NT2/D1 (cell line): ENCODE data around the gene FGF9.
A peak's percentile ranks its signal among the peaks of the same experiment; 100 is the strongest.

Experiments used
- DNase-seq: peaks from one replicate; pipeline ENCODE4 v3.0.0-alpha.2; 2011; ENCODE audit warnings: low read depth, low spot score
- H3K27me3 ChIP-seq: 2 replicates; pipeline ENCODE4 v1.6.0; 2011; ENCODE audit warnings: mild to moderate bottlenecking; ENCODE audit not compliant: insufficient read length, insufficient read depth
- H3K36me3 ChIP-seq: 2 replicates; pipeline ENCODE4 v1.6.1; 2011; ENCODE audit warnings: mild to moderate bottlenecking, low read length, mixed read lengths; ENCODE audit not compliant: insufficient read depth, insufficient read length
- H3K4me1 ChIP-seq: 2 replicates; pipeline ENCODE4 v1.5.1; 2011; ENCODE audit not compliant: insufficient read depth, insufficient read length
- H3K4me3 ChIP-seq: 2 replicates; pipeline ENCODE4 v1.5.1; 2011; ENCODE audit warnings: low read depth; ENCODE audit not compliant: insufficient read length
- H3K9ac ChIP-seq: 2 replicates; pipeline ENCODE4 v1.6.0; 2011; ENCODE audit warnings: low read depth; ENCODE audit not compliant: insufficient read length
- H3K9me3 ChIP-seq: 2 replicates; pipeline ENCODE4 v1.5.1; 2011; ENCODE audit warnings: mild to moderate bottlenecking, low read length; ENCODE audit not compliant: insufficient read depth
- SUZ12 ChIP-seq: IDR thresholded peaks from 2 replicates; pipeline ENCODE4 v1.6.1; 2011; ENCODE audit not compliant: insufficient read length, insufficient read depth; ENCODE audit errors: extremely low read depth
- YY1 ChIP-seq: IDR thresholded peaks from 2 replicates; pipeline ENCODE4 v1.6.1; 2011; ENCODE audit not compliant: insufficient read length, insufficient read depth
- ZNF274 ChIP-seq: IDR thresholded peaks from 2 replicates; pipeline ENCODE4 v1.6.1; 2011; ENCODE audit warnings: mild to moderate bottlenecking, low read depth, low read length

FGF9 gene

GRCh38 chr13:21641629-21642028 lies 29.2 kb upstream of the FGF9 start:
- H3K4me3 ChIP-seq: no peak overlapping the region
- no peak overlapping the region for H3K9ac ChIP-seq
- no peaks in the 10 kb centered on the region for H3K4me1 ChIP-seq
- H3K36me3 ChIP-seq: no peaks in the 10 kb centered on the region
- DNase-seq: no peak
- no peaks in the 10 kb centered on the region for H3K27me3 ChIP-seq
- TF ChIP-seq ZNF274 (no peak), SUZ12 (no peak), YY1 (no peak)
- no peaks in the 10 kb centered on the region for H3K9me3 ChIP-seq

DNA sequence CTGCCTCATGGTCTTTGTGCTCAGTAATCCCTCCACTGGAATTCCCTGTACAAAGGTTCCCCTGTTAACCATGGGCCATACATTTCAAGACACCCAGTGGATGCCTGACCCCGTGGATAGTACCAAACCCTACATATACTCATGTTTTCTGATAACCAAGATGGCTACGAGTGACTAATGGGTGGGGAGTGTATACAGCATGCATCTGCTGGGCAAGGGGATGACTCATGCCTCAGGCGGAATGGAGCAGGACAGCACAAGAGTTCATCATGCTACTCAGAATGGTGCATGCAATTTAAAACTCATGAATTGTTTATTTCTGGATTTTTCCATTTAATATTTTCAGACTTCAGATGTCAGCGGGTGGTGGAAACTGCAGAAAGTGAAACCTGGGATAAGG lies 13.3 kb upstream of the FGF9 start:
- Histone ChIP-seq H3K36me3 (no peaks in the 10 kb centered on the region), H3K27me3 (no peaks in the 10 kb centered on the region), H3K9me3 (peaks cover 6% of the 10 kb centered on the region; the same call in 1 of the 2 replicates), H3K4me1 (no peaks in the 10 kb centered on the region), H3K9ac (no peak overlapping the region), H3K4me3 (no peak overlapping the region)
- no peak for DNase-seq
- TF ChIP-seq YY1 (no peak), SUZ12 (no peak), ZNF274 (no peak)

DNA sequence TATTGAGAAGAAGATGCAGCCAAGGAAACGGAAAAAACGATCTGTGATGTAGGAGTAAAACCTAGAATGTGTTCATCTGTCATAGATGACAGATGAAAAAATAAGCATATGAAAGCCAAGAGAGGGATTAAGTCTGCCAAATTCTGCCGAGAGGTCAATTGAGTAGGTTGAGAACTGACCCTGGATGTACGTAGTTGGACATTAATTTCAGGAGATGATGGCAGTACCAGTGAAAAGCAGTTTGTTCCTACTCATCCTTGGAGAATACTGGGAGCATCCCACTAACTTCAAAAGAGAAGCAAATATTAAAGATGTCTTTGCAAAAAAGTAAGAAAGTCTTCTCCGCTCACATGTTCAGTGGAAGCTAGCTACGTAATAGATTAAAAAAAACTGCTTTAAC lies 11.8 kb upstream of the FGF9 start:
- Histone ChIP-seq H3K9me3 (peaks cover 6% of the 10 kb centered on the region; the same call in 1 of the 2 replicates), H3K36me3 (no peaks in the 10 kb centered on the region), H3K9ac (no peak overlapping the region), H3K27me3 (no peaks in the 10 kb centered on the region), H3K4me1 (no peaks in the 10 kb centered on the region), H3K4me3 (no peak overlapping the region)
- no peak for DNase-seq
- TF ChIP-seq SUZ12 (no peak), ZNF274 (no peak), YY1 (no peak)

DNA sequence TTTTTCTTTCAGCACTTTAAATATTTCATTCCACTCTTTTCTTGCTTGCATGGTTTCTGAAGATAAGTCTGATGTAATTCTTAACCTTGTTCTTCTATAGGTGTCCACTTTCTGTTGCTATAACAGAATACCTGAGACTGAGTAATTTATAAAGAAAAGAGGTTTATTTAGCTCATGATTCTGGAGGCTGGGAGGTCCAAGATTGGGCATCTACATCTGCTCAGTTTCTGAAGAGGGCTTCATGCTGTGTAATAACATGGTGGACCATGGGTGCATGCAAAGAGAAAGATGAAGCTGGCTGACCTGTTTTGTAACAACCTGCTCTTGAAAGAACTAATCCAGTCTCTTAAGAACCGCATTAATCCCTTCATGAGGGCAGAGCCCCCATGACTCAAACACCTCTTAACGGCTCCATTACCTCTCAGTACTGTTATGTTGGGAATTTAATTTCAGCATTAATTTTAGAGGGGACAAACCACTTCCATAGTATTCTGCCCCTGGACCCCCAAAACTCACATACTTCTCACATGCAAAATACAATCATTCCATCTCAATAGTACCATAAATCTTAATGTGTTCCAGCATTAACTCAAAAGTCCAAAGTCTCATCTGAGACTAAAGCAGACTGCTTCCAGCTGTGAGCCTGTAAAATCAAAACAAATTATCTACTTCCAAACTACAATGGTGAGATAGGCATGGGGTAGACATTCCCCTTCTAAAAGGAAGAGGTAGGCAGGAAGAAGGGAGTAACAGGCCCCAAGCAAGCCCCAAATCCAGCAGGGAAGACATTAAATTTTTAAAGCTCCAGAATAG lies 9.6 kb upstream of the FGF9 start:
- no peak for DNase-seq
- TF ChIP-seq ZNF274 (no peak), YY1 (no peak), SUZ12 (no peak)
- no peaks in the 10 kb centered on the region for H3K4me1 ChIP-seq
- H3K27me3 ChIP-seq: no peaks in the 10 kb centered on the region
- no peaks in the 10 kb centered on the region for H3K36me3 ChIP-seq
- H3K9ac ChIP-seq: no peak overlapping the region
- H3K4me3 ChIP-seq: no peak overlapping the region
- H3K9me3 ChIP-seq: peaks cover 4% of the 10 kb centered on the region; the same call in 1 of the 2 replicates

- TF ChIP-seq ZNF274 (no peak), YY1 (no peak), SUZ12 (no peak)
- no peak for DNase-seq
Measured at GRCh38 chr13:21663197-21663596, 7.7 kb upstream of the FGF9 start.

GRCh38 chr13:21668732-21669275 lies 2.1 kb upstream of the FGF9 start:
- no peaks in the 10 kb centered on the region for H3K9me3 ChIP-seq
- no peaks in the 10 kb centered on the region for H3K4me1 ChIP-seq
- H3K27me3 ChIP-seq: peaks cover 53% of the 10 kb centered on the region
- no peak for DNase-seq
- peak overlapping the region; percentile 77 for H3K9ac ChIP-seq
- H3K4me3 ChIP-seq: peak overlapping the region; percentile 51
- no peaks in the 10 kb centered on the region for H3K36me3 ChIP-seq
- TF ChIP-seq ZNF274 (no peak), YY1 (no peak), SUZ12 (peak; percentile 69)

More at GRCh38 chr13:21663197-21663596, 7.7 kb upstream of the FGF9 start:
- Histone ChIP-seq H3K9me3 (no peaks in the 10 kb centered on the region), H3K4me1 (no peaks in the 10 kb centered on the region), H3K9ac (no peak overlapping the region), H3K27me3 (peaks cover 13% of the 10 kb centered on the region), H3K36me3 (no peaks in the 10 kb centered on the region), H3K4me3 (no peak overlapping the region)
